GM19438 (cell line): ENCODE results near the gene NUFIP1.
"Not testable (repeated sequence)": the region's sequence is repeated elsewhere in the genome, so short reads cannot be mapped to it uniquely, and the experiment has no call there.

Source experiments
- ATAC-seq: cut with Tn5 transposase; IDR thresholded peaks from one replicate; pipeline ENCODE4 v1.9.1; 2021; ENCODE audit warnings: low read depth; ENCODE audit not compliant: unreplicated experiment

NUFIP1 gene

DNA sequence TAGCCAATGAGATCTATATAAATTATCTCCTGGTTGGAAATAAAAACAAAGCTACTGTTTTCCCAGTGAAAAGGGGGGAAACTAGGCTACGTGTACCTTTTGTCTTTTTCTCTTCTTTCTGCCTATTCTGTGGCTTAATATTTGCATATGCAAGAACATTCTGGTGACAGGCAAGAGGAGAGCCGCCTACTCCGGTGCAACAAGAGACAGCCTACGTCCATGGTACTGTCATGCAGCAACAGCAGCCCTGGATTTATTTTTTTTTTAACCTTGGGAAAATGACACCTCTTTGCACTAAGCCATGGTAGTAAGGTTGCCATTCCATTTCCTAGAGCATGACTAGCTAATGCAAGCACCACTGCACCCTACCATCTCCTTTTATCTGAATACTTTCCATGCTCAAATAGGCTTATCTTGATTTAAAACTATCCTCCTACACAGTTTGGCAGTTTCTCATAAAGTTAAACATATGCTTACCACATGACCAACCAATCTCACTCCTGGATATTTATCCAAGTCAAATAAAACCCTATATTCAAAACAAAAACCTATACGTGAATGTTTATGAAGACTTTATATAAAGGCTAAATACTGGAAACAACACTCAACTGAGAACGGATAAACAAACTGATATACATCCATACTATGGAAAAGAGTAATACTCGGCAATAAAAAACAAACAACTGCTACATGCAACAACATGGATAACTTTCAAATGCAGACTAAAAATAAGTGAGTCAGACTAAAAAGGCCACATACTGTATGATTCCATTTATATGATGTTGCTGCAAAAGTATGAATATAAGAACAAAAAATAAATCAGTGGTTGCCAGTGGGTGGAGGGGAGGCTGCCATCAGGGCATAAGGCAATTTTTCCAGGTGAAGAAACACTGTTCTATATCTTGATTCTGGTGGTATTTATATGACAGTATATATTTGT, 17.3 kb downstream of the NUFIP1 start:
- no peak for ATAC-seq

DNA sequence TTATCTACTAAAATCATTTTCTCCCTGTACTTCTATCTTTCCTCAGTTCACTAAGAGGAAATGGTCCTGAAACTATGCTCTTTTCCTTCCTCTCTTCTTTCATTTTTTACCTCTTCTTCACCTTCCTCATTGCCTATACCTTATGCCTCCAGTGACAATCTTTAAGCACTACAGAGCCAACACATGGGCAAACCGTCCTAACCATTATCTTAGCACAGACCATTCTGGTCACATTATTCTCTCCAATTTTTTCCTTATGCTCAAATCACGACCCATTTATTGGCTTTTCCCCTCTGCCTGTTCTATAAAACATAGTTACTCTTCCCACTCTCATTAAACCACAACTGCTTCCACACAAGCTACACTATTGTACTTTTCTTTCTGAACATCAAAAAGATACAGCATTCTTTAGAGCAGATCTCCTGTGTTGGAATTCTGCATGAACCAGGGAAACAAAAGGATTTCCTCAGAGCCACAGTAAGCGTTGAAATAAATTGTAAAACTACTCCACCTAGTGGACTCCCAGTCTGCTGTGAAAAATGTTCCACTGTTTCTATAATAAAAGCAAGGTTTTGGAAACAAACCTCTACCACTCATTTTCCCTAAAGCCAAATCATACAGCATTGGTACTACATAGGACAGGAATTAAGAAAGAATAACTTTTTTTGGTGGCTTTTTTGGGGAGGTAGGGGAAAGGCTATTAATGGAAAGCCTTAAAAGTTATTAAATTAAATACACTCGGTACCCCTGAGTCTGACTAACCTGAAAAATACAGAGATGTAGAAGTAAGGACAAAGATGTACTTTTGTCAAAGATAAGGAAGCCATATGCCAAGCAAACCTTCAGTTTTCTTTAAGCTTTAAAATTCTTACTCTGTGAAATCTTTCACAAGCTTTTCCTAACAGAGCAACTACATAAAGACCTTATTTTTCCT, 19.5 kb downstream of the NUFIP1 start:
- no peak for ATAC-seq

DNA sequence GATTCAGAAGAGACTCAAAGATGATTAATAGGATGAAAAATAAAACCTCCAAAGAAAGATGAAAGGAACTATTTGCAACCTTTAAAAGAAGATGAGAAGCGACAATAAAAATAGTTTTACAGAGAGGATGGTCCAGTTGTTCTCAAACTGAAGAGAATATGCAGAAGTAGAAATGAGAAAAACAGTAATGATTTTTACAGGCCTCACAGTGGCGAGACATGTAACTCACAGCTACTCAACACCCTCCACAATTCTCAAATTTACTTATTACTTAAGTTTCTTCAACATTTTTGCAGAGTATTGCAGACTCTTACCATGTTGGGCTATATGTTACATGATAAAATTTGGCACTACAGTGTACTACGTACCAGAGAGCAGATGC, 20.8 kb downstream of the NUFIP1 start:
- no peak for ATAC-seq

GRCh38 chr13:44967704-44968433, 21.4 kb downstream of the NUFIP1 start:
- ATAC-seq = no peak

- ATAC-seq = no peak
Observed at GRCh38 chr13:44961997-44962396, 27.3 kb downstream of the NUFIP1 start.

DNA sequence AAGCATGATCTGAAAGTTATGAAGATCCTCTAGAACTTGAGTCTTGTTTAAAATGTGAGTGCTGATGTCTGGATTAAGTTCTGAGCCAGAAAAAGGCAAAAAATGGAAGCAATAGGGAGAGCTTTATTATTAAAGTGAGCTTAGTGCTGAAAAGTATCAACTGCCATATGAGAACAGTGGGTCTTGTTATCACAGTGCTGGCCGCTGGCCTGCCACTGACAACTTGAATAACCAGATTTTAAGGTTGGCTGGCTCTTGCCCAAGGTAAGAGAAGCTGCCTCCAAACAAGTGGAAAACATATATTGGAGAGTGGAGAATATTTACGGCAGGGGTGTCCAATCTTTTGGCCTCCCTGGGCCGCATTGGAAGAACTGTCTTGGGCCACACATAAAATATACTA, 33.9 kb downstream of the NUFIP1 start:
- ATAC-seq = no peak

DNA sequence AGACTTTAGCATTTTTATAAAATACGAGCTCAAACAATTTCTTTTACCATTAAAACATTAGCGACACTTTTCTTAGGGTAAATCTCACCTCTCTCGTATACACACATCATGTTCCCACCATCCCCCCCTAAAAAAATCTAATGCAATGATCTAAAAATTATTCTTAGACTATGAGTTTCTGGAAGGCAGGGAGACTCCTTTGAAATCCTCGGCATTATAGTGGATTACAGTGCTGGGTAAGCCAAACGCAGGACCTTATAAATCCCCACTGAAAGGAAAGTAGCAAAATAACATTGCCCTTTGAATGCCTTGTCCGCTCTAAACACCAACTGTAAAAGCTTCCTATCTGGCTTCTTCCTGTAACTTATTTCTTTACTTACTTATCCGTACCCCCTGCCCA, 35.0 kb downstream of the NUFIP1 start:
- no peak for ATAC-seq

DNA sequence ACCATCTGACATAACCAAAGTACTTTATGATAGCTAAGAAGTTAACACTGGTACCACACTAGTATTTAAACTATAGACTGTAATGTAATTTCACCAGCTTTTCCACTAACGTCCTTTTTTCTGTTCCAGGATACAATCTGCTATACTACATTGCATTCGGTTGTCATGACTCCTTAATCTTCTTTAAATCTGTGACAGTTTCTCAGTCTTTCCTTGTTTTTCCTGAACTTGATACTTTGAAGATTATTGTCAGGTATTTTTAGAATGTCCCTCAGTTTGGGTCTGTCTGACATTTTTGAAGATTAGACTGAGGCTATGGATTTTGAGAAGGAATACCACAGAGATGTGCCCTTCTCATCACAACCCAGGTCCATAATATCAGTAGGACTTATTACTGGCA, 36.6 kb downstream of the NUFIP1 start:
- ATAC-seq = no peak

GRCh38 chr13:44951184-44951583, 38.1 kb downstream of the NUFIP1 start:
- ATAC-seq = no peak

DNA sequence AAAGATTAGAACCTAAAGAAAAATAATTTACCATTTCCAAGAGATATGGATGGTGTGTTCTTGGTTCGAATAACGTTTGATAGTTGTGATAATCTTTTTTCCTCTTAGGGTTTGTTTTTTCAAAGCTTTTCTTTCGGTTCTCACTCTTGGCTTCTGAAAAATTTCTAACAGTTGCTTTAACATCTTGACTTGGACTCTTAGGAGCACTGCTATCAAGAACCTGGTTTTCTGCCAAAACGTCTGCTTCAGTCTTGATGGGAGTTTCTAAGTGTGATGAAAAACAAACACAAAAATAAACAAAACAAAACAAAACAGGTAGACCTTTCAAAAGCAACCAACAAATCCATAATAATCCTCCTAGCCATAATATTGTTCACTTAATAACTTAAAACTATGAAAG, 45.9 kb downstream of the NUFIP1 start:
- not testable (repeated sequence) for ATAC-seq

- ATAC-seq = no peak
Observed at GRCh38 chr13:44938854-44939253, 50.4 kb downstream of the NUFIP1 start.

- ATAC-seq = no peak
Observed at GRCh38 chr13:44936246-44936645, 53.0 kb downstream of the NUFIP1 start.

DNA sequence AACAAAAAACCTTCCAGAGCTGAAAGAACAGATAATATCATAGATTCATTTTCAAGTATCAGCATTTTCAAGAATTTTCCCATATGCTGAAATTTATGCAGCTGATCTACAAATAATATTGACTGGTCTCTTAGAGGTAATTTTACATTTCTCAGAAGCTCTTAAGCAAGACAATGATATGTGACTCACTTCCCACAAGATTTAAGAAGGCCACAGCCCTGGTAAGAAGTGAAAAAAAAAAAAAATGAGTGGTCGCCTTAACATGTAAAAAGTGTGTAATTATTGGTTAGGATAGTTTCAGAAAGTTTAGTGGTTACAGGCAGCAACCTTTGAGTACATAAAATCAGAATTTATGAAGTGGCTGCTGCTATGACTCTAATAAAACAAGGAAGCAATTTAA, 54.5 kb downstream of the NUFIP1 start:
- no peak for ATAC-seq

- no peak for ATAC-seq
Observed at GRCh38 chr13:44932850-44933251, 56.4 kb downstream of the NUFIP1 start.

DNA sequence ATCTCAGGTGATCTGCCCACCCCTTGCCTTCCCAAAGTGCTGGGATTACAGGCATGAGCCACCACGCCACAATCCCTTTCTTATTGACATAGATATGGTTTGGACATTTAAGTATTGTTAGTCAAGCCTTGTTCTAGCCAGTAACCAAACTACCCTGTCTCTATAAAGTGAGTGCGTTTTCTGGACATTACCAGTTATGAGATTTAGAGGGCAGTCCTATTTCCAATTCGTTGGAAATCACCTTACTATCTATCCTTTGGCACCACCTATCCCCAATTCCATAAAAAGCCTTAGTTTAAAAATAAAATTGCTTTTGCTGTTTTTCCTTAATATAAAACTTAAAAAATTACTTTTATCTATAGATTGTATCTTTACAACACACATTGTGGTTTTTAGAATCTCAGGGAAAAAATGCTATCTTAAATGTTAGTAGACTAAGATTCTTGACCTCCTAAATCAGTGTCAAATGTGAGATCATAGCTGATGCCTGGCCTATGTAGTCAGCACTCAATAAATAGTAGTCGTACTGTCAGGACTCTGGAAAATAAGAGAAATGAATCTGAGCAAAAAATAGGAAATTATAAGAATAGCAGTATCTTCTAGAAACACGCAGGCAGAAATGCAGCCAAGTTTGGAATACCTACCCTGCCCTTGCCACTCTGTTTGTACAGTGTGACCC, 57.0 kb downstream of the NUFIP1 start:
- no peak for ATAC-seq

DNA sequence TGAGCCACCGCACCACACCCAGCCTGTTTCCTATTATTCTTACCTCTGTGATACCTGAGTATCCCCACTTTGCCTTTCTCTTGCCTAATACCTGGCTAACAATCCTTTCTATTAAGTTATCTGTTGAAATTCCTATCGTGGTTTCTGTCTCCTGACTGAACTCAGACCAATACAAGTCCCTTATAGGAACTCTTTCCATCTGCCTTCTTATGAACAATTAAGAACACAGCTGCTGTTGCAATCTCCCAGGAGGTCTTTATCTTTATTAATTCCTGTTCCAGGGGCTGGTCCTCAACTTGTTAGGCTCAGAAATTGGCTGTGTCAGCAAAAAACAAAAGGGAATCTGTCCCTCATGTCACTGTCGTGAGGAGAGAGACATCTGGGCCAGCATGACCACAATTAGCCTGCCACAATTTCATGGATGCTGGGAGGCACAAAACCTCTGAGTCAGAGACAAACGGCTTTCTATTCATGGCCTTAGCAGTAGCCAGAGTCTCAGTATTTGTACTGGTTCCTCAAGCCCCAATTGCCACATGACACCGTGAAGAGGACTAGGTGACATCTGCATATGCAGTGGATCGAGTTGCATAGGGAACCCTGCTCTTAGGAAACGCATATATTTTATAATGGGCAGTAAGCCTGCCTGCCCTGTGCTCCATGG, 58.2 kb downstream of the NUFIP1 start:
- no peak for ATAC-seq

GRCh38 chr13:44930280-44930679, 59.0 kb downstream of the NUFIP1 start:
- ATAC-seq = no peak

DNA sequence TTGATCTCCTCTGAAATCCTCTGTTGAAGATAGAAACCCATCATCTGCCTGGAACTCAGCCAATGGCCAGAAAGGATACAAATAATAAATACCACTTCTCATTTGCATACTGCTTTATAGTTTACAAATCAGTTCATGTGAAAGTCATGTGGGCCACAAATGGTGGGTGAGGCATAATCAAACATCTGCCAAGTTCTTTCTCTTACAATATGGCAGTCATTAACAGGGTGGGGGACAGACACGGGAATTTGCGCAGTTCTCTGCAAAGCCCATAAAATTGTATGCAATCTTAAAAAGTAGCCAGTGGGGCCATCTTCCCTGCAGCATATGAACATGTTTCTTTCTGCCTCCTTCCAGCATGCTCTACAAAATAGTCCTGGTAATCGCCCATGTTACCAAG, 59.6 kb downstream of the NUFIP1 start:
- no peak for ATAC-seq

DNA sequence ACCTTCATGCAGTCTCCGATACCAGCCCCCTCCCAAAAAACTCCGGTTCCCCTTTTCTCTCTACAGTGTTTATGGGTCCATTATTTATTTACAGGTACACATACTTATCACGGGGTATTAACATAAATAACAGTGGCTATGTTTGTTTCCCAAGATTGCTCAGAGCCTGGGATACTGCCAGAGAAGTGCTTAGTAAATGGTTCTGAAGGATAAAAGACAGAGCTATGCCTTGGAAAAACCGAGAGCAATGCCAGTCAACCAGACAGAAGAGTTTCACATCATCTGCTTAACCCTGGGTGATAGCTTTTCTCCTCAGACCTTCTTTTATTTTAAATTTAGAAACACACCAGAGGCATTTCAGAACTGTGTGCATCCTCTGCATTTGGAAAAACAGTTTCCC, 61.3 kb downstream of the NUFIP1 start:
- no peak for ATAC-seq
